GM21526 (cell line): Measurements from ENCODE around the gene STRA6.

Source experiments
- ATAC-seq: cut with Tn5 transposase; IDR thresholded peaks from one replicate; pipeline ENCODE4 v1.9.1; 2021; ENCODE audit warnings: moderate library complexity; ENCODE audit not compliant: unreplicated experiment, low FRiP score

STRA6 gene, protein sequence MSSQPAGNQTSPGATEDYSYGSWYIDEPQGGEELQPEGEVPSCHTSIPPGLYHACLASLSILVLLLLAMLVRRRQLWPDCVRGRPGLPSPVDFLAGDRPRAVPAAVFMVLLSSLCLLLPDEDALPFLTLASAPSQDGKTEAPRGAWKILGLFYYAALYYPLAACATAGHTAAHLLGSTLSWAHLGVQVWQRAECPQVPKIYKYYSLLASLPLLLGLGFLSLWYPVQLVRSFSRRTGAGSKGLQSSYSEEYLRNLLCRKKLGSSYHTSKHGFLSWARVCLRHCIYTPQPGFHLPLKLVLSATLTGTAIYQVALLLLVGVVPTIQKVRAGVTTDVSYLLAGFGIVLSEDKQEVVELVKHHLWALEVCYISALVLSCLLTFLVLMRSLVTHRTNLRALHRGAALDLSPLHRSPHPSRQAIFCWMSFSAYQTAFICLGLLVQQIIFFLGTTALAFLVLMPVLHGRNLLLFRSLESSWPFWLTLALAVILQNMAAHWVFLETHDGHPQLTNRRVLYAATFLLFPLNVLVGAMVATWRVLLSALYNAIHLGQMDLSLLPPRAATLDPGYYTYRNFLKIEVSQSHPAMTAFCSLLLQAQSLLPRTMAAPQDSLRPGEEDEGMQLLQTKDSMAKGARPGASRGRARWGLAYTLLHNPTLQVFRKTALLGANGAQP

DNA sequence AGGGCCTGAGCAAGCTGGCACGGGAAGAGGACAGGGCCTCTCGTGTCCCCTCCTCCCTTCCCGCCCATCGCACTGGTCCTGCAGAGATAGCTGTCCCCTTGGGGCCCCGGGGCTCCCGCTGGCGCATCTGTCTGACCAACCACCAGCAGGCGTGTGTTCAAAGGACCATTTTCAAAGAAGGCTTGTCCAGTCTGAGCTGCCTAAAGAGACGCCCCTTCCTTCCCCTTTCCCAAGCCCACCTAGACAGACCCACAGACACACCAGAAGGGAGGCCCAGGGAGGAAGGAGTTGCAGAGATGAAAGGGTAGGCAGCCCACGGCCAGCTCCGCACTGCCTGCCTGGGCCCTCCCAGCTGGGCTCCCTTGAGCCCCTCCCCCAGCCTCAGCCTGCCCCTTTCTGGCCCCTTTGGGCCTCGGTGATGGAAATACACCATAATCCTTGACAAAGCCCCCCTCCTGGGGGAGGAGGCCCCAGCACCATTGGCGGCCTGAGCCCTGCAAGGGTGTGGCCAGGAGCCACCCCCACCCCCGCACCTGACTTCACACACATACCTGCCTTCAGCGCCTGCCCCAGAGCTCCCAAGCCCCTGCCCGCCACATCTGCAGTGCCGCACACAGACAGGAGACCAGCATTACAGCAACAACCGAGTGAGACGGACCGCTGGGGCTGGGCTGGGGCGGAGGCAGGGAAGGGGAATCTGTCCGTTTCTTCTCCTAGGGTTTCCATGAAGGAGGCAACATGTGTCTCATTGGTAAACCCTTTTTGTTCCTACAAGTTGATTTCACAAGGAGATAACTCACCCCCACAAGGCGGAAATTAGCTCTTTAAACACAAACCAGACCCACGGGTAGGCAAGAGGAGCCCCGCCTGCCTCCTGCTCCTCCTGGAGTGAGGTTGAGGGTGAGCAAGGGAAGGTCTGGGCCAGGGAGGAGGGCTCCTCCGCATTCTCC is at the start of gene STRA6:
TSS of gene STRA6 (minus strand) at position 336 of the 950 bp plus-strand sequence. CDS start 520 bp downstream, outside the sequence.
- ATAC-seq, result no peak

DNA sequence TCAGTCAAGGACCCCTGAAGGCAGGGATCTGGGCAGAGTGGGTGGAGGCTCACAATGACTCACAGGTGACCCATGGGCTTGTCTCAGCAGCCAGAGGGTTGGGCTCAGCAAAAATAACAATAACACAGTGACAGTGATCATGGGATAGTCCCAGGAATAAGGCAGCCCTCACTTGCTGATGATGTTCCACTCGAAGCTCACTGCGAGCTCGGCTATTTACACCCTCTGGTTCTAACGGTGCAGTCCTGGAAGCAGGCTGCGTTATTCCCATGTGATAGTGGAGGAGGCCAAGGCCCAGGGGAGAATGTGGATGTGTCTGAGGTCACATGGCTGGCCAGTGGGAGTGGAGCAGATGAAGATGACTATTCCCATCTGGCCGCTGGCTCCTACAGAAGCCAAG is 49.7 kb upstream of the STRA6 start:
- ATAC-seq, result no peak

DNA sequence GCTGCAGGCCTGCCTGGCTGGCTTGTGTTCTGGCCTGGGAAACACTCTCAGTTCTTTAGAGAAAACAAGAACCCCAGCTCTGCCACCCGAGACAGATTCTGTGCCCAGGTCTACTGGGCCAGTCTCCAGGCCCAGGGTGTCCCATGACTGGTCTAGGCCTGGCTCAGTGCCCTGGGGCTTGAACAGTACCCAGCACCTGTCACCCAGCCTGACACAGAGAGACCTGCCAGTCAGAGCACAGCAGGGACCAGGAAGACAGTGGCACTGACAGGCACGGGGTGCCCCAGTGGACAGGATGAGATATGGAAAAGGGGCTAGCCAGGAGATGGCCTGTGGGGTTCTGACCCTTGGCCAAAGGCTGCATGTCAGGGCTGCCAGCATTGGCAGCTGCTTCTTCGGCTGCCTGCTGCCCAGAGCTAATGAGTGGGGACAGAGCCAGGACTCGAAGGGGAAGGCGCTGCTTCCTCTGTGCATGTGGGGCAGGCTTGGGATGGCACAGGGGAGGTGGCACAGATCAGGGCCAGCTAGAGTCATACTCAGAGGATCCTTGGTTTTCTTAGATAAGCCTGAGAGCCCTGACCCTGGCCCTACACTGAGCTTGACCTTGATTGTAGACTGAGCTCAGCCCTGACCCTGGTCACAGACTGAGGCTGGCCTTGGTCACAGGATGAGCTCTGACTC is 48.7 kb upstream of the STRA6 start:
- no peak for ATAC-seq

DNA sequence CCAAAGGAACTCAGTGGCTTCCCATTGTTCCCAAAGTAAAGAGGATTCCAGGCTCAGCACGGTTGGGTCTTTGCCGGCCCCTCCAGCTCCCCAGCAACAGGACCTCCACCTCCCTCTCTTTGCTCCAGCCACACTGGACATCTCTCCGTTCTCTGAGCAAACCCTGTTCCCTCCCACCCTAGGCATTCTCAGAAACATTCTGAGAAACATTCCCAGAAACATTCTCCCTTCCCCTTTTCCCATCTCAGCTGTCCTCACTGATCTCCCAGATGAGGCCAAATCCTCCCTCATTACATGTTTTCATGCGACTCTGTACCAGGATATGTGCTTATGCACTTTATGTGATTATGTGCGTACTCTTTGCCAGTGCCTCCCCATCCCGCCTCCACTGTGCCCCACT is 47.7 kb upstream of the STRA6 start:
- ATAC-seq, result no peak

DNA sequence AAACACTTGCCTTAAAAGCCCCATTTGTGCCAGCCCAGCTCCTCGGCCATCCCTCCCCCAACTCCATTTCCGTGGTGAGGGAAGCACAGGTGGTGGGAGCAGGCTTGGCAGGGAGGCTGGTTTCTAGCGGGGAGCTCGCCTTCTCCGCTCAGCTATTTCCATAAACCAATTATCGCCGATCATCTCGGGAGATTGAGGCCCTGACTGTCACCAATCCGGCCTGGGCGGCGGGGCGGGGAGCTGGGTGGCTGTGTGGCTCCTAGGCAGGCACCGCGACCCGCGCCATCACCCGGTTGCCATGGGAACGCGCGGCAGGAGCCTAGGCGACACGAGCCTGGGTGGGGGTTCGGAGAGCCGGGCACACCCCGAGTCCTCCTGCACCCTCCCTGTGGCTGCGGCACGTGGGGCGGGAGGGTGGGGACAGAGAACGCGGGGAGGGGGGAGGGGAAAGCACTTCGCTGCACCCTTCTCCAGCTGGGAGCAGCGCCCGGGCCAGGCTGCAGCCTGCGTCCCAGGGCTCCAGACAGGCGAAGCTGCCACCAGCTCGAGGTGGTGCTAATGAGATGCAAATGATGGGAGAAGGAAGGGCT is 42.9 kb upstream of the STRA6 start:
- ATAC-seq, result no peak

DNA sequence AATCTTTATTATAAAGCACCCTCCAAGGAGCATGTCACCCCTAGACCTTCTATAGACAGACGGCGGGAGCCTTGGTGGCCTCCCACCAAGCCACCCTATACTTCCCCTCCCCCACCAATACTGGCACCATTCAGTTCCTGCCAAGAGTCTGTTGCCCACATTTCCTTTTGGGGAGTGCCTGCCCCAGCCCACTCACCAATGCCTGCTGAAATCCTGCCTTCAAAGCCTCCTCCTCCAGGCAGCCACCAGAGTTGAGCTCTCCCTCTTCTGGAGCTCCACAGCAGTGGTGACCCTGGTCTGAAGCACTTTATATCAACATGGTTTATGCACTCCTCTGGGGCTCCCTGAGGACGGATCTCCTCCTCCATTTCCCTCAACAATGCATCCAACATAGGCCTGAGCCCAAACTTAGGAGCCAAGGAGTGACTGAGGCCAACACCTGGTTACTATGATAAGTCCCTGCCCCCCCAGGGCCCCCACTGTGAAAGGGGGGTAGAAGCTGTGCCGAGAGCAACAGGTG is 42.3 kb upstream of the STRA6 start:
- ATAC-seq, result no peak

DNA sequence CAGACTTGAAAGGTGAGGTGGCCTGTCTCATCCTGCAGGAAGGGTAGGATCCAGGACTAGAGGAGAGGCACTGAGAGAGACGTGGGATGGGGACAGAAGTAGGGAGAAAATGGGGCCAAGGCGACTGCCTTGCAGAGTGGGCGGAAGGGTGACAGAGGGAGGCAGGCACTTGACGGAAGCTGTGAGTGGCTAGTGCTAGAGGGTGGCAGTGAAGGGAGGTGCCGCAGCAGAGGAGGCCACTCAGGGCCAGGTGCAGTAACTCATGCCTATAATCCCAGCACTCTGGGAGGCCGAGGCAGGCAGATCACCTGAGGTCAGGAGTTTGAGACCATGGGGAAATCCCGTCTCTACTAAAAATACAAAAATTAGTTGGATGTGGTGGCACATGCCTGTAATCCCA is 40.8 kb upstream of the STRA6 start:
- no peak for ATAC-seq

DNA sequence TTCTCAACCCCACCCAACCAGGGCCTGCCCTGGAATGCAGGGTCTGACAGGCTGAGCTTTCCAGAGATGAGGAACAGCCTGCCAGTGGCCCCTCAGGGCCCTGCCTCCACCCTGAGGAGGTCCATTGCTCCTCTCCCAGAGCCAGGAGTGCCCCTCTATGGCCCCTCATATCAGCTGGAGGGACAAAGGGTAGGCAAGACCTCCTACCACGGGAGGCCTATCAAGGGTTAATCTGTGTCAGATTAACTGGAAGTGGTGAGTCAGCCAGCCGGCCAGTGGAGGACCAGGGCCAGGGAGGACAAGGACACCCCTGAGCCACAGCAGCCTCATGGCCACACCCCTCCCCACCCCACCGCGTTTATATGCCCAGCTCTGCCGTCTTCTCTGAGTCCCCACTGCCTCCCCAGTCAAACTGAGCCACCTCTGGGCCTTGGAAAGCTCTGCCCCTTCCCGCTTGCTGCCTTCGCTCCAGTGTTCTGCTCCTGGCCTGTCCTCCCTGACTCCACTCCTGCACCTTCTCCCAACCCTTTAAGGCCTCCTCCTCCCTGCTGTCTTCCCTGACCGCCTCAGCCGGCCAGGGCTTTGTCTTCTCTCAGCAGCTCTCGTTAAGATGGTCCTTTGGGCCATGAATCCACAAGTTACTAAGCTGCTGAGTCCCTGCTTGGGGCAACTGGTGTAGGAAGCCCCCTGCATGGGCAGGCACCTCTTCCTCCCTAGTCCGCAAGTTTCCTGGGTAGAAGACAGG is 40.0 kb upstream of the STRA6 start:
- no peak for ATAC-seq

DNA sequence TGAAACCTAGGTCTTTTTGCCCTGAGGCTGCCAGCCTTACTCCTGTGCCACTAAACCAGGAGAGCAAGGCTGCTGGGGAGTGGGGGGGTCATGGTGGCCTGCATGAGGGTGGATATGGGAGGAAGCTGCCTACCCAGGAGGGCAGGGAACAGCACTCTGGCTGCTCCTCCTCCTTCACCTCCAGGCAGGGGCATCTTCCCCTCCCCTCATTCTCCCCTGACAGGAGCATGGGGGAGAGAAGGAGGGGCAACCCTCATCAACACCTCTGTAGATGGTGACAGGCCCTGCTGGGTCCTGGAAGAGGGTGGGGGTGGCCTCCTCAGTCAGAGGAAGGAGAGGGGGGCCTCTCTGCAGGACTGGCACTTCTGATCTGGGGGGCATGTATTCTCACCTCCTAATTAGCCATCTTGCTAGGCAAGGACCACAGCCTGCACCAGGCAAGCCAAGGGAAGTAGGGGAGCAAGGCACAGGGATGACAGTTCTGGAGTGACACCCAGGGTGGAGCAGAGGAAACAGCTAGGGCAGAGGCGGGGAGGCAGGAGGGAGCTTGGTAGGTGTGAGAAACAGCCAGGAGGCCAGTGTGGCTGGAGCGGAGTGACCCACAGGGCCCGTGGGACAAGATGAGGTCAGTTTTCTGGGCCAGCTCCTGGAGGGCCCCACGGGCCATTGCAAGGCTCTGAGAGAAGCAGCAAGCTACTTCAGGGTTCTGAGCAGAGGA is 38.5 kb upstream of the STRA6 start:
- no peak for ATAC-seq

DNA sequence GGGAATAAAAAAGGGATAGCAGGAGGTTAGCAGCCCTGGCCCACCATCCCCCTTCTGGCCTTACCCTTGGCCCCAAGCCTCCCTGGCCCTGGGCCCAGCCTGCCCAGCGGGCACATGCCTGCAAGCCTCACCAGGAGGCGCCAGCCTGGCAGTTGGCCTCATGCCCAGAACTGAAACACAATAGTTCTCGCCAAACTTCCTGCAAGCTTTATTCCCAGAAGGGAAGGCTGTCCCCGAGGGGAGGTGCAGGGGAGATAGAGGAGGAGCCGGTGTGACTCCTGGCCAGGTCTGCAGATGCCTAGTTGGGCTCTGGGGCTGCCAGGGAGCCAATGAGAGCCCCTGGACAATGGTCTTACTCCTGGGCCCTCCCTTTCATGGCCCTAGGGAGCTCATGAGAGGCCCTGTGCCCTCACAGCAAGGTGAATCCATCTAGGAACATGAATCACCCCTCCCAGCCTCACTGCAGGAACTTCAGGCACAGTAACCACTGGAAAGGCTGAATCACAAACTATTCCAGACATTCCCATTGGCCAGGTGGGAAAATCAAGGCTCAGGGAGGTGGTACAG is 37.5 kb upstream of the STRA6 start:
- ATAC-seq, result no peak

DNA sequence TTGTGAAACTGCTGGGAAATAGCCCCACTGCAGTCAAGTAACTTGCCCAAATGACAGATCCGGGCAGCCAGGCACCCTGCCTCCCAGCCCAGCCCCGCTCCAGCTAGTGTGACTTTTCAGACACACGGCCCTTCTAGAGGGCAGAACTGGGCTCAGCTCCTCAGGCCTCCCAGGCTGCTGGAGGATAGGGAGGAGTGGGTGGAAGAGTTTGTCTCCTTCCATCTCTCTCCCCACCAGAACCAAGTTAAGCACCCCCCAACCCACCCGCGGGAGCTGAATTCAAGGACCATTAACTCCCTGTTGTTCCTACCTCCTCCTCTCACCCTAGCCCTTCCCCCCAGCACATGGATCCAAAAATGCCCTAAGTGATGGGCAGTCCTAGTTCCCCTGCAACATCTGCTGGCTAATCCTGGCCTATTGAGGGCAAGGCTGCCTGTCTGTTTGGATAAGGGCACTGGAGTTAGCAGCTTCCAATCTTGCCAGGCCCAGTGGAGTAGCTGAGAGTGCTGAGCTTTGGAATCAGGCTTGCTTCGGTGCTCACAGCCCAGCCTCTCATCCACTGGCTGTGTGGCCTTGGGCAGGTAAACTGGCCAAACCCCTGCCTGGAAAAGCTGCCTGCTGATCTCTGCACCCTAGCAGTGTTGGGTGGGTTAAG is 36.6 kb upstream of the STRA6 start:
- no peak for ATAC-seq

DNA sequence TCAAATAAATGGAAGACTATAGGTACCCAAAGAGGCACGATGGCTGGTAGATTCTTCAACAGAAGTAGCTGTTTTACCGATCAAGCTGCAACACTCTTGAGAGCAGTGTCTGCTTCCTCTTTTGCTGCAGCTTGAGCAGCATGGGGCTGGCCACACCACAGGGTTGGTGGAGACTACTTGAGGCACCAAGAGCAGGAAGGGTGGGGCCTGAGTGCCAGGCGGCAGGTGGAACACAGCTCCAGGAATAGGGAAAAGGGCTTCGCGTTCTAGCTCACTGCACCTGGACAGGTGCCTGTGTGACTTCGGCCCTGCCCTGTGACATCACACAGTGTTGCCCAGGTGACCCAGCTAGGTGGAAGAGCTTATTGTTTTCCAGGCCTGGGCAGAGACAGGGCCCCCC is 33.4 kb upstream of the STRA6 start, which contains the start of gene CCDC33:
TSS of gene CCDC33 (plus strand) at position 365 of the 400 bp plus-strand sequence. CDS start 394 bp downstream, outside the sequence.
- no peak for ATAC-seq

DNA sequence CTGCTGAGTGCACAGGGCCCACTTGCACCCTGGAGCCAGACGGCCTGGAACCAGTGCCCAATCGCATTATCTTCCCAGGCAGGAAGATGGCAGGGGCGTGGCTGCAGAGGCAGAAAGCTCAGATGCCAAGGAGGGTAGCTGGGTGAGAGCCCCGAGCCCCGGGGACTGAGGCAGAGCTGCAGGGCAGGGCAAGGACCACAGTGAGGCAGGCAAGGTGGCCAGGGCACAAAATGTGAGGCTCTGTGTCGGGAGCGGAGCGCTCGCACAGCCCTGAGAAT is 31.9 kb upstream of the STRA6 start:
- ATAC-seq, result no peak

DNA sequence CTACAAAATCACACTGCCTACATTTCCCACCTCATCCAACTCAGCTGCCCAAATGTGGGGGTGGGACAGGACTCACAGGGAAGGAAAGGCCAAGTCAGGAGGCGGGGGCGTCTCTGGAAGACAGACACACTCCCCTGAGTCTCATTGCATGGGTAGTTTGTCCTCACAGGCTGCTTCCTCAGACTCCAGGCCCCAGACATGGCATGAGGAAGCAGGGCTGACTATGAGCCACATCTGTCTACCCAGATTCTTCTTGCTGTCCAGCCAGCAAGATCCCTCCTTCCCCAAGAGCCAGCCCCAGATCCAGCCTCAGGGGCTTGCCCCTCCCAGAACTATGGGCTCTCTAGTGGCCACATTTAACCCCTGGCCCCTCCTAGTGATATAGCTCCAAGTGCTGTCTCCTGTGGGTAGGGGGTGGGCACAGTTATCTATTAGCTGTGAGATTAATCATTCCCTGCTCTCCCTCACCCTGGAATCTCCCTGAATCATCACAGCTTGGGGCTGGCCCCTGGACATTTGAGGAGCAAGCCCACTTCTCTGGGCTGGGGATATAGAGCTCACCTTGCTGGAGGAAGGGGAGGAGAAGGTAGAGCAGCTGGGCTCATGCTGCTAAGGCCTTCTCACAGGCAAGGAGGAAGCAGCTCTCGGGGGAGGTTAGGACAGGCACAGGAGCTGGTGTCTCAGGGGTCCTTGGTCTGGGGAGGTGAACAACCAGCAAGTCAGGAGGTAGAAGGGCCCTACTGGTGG is 31.4 kb upstream of the STRA6 start:
- ATAC-seq, result no peak

DNA sequence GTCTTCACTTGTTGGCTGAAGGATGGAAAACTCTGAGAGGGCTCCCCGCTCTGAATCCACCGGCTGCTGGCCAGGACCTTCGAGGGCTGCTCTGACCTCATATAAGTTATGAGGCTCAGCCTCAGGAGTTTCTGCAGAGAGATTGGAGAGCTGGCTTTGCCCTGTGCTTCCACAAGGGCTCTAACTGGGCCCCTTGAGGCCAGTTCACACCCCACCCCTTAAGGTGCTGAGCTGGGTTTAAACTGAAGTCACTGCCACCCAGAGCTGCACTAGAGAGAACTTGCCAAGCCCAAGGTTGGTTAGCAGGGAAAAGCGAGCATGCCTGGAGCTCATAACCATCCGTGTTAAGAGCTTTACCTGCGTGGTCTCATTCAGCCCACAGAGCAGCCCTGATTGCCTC is 30.8 kb upstream of the STRA6 start:
- no peak for ATAC-seq

DNA sequence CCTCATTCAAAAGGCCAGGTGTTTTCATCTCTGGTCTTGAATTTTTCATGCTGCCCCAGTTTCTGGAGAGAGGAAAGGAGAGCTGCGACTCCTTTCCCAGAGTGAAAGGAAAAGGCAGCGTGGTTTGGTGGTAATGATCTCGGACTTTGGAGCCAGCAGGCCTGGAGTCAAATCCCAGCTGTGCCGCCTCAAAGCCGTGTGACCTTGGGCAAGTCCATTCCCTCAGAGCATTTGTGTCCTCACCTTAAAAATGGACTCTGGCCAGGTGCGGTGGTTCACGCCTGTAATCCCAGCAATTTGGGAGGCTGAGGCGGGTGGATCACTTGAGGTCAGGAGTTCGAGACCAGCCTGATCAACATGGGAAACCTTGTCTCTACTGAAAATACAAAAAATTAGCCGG is 28.9 kb upstream of the STRA6 start:
- ATAC-seq, result no peak

DNA sequence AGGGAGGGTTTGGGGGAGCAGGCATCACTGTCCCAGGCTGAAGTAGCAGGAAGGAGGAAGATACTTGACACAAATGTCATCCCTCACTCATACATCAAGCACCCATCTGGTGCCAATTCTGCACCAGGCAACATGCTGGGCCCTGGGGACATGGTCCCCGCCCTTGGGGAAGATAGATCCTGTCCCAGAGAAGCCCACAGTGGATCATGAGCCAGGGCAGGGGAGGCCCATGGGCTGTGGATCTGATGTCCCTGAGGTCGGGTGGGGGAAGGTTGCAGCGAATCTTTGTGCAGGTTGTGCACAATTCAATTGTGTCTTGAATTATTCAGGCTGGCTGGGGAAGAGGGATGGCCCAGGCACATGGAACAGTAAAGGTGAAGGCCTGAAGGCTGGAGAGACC is 27.1 kb upstream of the STRA6 start:
- ATAC-seq, result no peak
